Activated CD8-positive, alpha-beta memory T cell treated with anti-CD3 and anti-CD28 coated beads for 24 hours (primary cell): ENCODE measurements around the gene UBR3.
"Not testable (repeated sequence)": the region's sequence is repeated elsewhere in the genome, so short reads cannot be mapped to it uniquely, and the experiment has no call there.

Experiments used
- DNase-seq: peaks from one replicate; pipeline ENCODE4 v3.0.0-alpha.2; 2020

UBR3 gene

DNA sequence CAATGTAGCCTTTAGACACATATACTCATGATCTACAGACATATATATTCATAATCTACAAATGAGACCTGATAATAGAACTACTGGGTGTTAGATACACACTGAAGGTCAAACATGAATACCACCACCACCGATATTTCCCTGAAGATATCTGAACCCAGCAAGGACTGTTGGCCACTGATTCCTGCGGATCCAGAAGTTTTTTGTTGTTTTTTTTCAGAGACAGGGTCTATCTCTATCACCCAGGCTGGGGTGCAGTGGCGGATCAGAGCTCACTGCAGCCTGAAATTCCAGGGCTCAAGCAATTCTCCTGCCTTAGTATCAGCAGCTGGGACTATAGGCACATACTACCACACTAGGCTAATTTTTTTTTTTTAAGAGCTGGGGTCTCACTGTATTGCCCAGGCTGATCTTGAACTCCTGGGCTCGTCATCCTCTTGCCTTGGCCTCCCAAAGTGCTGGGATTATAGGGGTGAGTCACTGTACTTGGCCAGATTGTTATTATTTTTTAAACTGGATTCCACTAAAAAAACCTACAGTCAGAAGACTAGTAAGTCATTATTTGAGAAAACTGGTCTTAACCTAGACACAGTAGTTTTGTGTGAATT lies 4.4 kb upstream of the UBR3 start:
- DNase-seq: no peak

DNA sequence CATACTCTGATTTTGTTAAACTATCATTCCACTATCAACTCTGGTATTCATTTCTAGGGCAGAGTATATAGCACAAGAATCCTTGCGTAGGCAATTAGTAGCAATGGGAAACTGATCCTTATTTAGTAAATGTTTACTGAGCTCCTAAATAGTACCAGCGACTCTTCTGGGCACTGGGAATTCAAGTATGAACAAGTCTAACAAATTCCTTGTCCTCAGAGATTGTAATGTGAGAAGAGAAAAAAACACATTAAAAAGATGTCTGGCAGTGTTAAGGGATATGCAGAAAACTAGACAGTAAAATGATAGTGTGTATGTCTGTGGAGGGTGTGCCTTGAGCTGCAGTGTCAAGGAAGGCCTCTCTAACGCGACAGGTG lies 3.3 kb upstream of the UBR3 start:
- DNase-seq: no peak

DNA sequence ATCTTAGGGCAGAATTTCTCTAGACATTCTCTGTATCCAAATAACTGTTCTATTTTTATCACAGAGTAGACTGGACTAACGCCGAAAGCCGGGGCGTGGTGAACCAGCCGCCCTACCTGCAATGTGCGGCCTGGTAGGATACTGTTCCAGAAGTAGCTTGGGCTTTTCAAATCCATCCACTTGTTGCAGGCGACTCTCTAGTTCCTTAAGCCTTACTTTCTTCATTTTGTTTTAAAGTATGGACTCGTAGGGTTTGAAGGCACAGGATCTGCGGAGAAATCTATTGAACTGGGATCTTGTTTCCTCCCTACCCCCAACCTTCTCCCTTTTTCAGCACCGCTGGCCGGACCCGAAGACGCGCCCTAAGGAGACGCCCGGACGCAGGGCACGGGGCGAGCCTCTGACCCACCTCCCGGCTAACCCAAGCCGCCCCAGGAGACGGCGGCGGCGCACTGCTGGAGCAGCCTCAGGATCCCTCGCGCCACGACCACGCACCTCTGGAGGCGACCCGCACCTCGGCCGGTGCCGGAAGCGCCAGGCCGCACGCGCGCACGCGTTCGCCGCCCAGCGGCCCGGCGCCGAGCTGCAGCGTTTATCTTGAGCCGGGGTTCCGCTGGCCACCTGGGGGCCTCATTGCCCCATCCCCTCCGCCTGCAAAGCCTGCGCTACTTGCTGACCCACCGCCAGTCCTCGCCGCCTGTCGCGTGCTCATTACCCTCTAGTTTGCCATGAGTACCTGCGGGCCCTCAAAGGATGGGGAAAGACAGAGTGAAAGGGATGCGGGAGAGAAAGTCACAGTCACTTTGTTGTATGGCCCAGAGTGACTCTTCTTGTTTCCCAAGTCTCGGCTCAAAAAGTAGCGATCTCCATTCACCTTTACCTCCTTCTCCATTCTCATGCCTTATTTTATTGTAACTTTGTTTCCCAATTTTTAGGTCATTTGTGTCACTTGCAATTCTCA lies 2.6 kb upstream of the UBR3 start, which contains the start of gene METTL5:
TSS of gene METTL5 (minus strand) at position 533 of the 961 bp plus-strand sequence. CDS start at position 225, 308 bp downstream.
- DNase-seq: peak; percentile 94

DNA sequence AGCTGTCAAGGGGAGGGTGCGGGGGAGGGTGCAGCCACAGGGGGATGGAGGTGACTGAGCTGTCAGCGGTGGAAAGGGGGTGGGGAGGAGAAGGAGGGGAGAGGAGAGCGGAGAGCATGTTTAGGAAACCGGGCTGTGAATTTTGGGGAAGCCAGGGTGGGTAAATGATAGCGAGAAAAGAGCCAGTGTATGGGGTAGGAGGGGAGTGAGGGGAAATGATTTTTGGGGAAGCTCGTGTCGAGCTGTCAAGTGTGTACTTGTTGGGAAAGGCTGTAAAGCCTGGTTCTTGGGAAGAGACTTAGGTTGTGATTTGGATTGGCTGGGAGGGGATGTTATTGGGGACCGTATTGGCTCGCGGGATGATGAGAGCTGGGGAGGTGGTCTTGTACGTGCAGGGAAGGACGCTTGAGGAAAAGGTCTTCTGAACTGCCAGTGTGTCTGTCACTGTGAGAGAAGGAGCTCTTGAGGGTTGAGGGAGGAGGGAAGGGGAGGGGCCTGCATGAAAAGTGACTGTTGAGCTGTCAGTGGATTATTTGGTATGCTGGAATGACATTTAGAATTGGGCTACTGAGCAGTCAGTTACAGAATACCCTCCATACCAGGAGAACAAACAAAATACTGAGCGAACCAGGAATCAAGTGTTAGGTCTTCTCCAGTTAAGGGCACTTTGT lies 1.0 kb downstream of the UBR3 start:
- DNase-seq: peak; percentile 70

DNA sequence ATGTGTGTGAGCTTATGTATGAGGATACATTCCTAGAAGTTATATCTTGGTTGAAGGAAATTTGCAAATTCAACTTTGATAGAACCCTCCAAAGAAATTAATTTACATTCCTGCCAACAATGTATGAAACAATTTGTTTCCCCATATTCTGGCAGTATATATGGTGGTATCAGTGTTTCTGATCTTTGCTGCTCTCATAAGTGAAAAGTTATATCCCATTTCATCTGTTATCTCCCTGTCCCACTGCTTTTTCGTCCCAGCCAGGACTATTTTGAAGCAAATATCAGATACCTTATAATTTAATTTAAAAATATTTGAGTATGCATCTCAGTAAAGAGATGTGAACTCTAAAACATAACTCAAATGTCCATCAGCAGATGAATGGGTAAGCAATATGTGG lies 7.1 kb downstream of the UBR3 start:
- DNase-seq: no peak

- DNase-seq: no peak
Measured at GRCh38 chr2:169838743-169839489, 11.7 kb downstream of the UBR3 start.

DNA sequence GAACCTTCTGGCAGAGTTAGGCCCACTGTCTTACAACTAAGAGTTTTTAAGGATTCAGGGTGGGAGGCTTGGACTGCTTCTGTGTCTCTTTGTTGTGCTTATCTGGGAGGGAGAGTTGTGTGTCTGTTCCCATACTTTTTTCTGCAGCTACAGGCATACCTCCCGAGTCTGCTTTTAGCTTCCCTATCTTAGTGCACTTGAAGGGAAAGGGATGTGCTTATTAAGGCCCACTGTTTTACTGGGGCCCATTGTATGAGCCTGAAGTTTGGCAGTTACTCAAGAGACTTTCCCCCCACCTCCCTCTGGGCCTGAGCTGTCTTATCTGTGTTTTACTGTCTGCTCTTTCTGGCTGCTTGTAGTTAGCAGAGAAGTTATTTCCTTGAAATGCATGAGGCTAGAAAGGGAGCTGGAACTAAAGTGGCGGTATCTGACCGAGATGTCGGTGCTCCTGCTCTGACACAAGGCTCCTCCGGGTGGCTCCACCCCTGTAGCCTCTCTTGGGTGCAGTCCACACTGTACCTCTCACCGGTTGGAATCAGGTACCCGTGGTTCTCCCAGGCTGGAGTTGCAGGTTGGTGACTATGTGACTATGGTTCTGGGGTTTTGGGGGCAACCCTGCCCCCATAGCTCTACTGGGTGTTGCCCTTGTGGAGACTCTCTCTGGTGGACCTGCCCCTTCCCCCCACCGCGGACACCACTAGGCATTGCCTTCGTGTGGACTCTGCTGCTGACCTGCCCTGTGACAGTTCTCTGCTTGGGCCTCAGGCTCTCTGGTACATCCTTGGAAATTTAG lies 12.9 kb downstream of the UBR3 start:
- DNase-seq: no peak

DNA sequence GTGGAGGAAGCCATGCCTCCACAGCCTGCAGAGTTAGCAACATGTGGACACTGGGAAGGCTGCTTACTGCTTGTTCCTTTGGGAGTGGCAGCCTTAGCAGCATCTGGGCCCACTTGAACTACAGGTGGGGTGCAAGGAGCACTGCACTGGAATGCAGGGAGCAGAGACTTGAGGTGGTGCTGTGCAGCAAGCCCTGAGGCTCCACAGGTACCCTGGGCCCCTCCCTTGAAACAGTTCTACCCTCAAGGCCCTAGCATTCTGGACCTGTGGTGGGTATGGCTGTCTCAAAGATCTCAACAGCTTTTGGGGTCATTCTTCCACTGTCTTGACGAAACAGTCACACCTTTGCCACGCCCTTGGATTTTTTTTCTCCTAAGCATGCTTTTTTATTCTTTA lies 13.5 kb downstream of the UBR3 start:
- DNase-seq: no peak

- DNase-seq: not testable (repeated sequence)
Measured at GRCh38 chr2:169841625-169842024, 14.4 kb downstream of the UBR3 start.

DNA sequence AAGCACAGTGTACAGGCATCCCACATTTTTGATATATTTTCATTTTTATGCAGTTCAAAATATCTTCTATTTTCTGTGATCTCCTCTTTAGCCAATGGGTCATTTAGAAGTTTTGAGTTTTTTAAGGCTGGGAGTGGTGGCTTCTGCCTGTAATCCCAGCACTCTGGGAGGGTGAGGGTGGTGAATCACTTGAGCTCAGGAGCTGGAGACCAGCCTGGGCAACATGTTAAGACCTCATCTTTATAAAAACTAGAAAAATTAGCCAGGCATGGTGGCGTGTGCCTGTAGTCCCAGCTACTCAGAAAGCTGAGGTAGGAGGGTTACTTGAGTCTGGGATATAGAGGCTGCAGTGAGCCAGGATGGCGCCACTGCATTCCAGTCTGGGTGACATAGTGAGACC lies 17.8 kb downstream of the UBR3 start:
- no peak for DNase-seq

DNA sequence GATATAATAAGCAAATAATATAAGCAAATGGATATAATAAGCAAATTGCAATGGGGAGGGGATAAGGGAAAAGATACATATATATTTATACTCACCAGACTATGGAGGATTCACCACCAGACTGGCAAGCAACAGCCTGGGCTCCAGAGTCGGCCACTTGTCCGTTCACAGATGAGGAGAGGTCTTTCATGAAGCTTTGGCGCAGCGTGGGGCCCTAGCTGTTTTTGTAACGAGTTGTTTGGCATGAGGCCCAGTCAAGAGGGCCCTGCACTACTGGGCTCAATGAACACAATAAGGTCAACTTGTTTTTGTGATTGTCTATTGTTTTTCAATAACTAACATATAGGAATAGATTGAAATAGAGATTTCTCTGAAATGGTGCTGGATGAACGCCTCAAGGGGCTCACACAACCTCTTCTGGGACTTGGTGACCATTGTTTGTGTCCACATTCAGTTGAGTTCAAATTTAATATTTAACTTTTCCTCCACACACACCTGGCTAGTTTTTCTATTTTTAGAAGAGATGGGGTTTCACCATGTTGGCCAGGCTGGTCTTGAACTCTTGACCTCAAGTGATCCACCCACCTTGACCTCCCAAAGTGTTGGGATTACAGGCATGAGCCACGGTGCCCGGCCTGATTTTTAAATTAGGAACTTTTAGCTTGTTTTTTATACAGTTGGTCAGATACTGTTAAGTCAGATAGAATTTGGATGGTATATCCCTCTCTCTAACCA lies 21.9 kb downstream of the UBR3 start:
- DNase-seq: not testable (repeated sequence)

GRCh38 chr2:169849710-169850109 lies 22.5 kb downstream of the UBR3 start:
- DNase-seq: no peak

GRCh38 chr2:169853041-169853668 lies 25.9 kb downstream of the UBR3 start:
- no peak for DNase-seq

- DNase-seq: not testable (repeated sequence)
Measured at GRCh38 chr2:169855281-169856258, 28.3 kb downstream of the UBR3 start.

- no peak for DNase-seq
Measured at GRCh38 chr2:169859423-169859822, 32.2 kb downstream of the UBR3 start.

- DNase-seq: no peak
Measured at GRCh38 chr2:169860149-169860548, 32.9 kb downstream of the UBR3 start.

DNA sequence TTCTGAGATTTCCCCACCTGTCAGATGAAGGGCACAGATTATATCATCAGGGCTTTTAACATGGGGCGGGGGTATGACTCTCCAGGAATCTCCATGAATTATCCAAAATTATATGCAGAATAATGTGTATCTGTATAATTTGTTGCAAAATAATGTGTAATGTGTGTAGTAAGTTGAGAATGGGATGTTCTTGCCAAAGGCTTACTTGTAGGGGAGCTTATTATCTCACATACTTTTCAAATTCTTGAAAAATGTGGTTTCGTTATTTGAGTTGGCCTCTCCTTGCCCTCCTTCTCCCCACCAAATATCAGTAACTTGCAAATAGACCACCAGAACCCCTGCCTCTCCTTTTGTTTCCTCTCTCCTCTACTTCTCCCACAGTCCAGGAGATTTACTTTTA lies 35.6 kb downstream of the UBR3 start:
- DNase-seq: no peak

DNA sequence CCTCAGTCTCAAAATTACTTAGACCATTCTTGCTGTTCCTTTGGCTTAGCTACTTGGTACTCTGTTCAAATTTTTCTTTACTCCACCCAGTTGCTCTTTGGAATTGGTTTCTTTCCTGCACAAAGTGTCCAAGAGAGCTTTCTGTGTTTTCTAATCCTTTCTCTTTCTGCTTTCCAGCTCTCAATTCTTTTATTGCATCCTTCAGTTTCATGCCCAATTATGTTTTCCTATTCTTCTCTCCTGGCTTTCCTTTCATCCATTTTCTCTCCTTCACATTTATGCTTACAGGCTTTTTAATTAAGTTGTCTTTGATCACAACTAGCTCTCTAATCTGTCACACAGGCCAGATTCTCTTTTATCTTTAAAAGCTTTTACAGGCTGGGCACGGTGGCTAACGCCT lies 38.2 kb downstream of the UBR3 start:
- no peak for DNase-seq

DNA sequence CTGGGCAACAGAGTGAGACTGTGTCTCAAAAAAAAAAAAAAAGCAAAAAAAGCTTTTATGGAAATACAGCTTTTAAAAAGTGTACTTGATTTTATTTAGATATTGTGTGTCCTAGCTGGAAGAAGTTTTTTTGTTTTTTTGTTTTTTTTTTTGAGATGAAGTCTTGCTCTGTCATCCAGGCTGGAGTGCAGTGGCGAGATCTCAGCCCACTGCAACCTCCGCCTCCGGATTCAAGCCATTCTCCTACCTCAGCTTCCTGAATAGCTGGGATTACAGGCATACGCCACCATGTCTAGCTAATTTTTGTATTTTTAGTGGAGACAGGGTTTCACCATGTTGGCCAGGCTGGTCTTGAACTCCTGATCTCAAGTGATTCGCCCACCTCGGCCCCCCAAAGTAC lies 39.0 kb downstream of the UBR3 start:
- not testable (repeated sequence) for DNase-seq

- DNase-seq: no peak
Measured at GRCh38 chr2:169867579-169867978, 40.3 kb downstream of the UBR3 start.
